ENCODE results near the gene NME7.

The NME7 gene

GRCh38 chr1:169175461-169175860, 192.1 kb downstream of the NME7 start:
- TF ChIP-seq CTCF (IDR thresholded peaks at IDR 0.05; ENCODE audit: low read depth, low read length) = no peak
- H3K36me3 ChIP-seq = no peaks in the 10 kb centered on the region
- no peak overlapping the region for H3K4me3 ChIP-seq (ENCODE audit: low read depth, low read length)
- no peak for DNase-seq
- H3K27ac ChIP-seq = no peak overlapping the region
- H3K27me3 ChIP-seq (ENCODE audit: insufficient read depth, low read depth, severe bottlenecking) = no peaks in the 10 kb centered on the region
- no peaks in the 10 kb centered on the region for H3K9me3 ChIP-seq (ENCODE audit: severe bottlenecking)

- DNase-seq = no peak
- no peaks in the 10 kb centered on the region for H3K36me3 ChIP-seq
- no peaks in the 10 kb centered on the region for H3K9me3 ChIP-seq (ENCODE audit: severe bottlenecking)
- TF ChIP-seq CTCF (IDR thresholded peaks at IDR 0.05; ENCODE audit: low read depth, low read length) = no peak
- H3K27me3 ChIP-seq (ENCODE audit: insufficient read depth, low read depth, severe bottlenecking) = no peaks in the 10 kb centered on the region
- no peak overlapping the region for H3K4me3 ChIP-seq (ENCODE audit: low read depth, low read length)
- no peak overlapping the region for H3K27ac ChIP-seq
Measured at GRCh38 chr1:169163059-169163458, 204.5 kb downstream of the NME7 start.

GRCh38 chr1:169161496-169162194, 206.0 kb downstream of the NME7 start:
- Histone ChIP-seq H3K27ac (no peak overlapping the region), H3K4me3 (ENCODE audit: low read depth, low read length) (no peak overlapping the region), H3K9me3 (ENCODE audit: severe bottlenecking) (no peaks in the 10 kb centered on the region), H3K36me3 (no peaks in the 10 kb centered on the region), H3K27me3 (ENCODE audit: insufficient read depth, low read depth, severe bottlenecking) (no peaks in the 10 kb centered on the region)
- DNase-seq = no peak
- TF ChIP-seq CTCF (IDR thresholded peaks at IDR 0.05; ENCODE audit: low read depth, low read length) = no peak

- TF ChIP-seq CTCF (IDR thresholded peaks at IDR 0.05; ENCODE audit: low read depth, low read length) = no peak
- Histone ChIP-seq H3K36me3 (no peaks in the 10 kb centered on the region), H3K27ac (no peak overlapping the region), H3K4me3 (ENCODE audit: low read depth, low read length) (no peak overlapping the region), H3K9me3 (ENCODE audit: severe bottlenecking) (no peaks in the 10 kb centered on the region), H3K27me3 (ENCODE audit: insufficient read depth, low read depth, severe bottlenecking) (no peaks in the 10 kb centered on the region)
- no peak for DNase-seq
Measured at GRCh38 chr1:169160845-169161495, 206.6 kb downstream of the NME7 start.

GRCh38 chr1:169156580-169156979, 211.0 kb downstream of the NME7 start:
- no peak for DNase-seq
- TF ChIP-seq CTCF (IDR thresholded peaks at IDR 0.05; ENCODE audit: low read depth, low read length) = no peak

More at GRCh38 chr1:169156580-169156979, 211.0 kb downstream of the NME7 start:
- Histone ChIP-seq H3K4me3 (ENCODE audit: low read depth, low read length) (no peak overlapping the region), H3K27ac (no peak overlapping the region), H3K27me3 (ENCODE audit: insufficient read depth, low read depth, severe bottlenecking) (no peaks in the 10 kb centered on the region), H3K9me3 (ENCODE audit: severe bottlenecking) (no peaks in the 10 kb centered on the region), H3K36me3 (no peaks in the 10 kb centered on the region)
